GM12873 (cell line): ENCODE measurements around the gene HNRNPA3.

Source experiments
- TF ChIP-seq, protein P1 (sequence below): IDR thresholded peaks from 2 replicates; pipeline ENCODE4 v1.5.1; 2012; ENCODE audit warnings: low read depth, mild to moderate bottlenecking, moderate library complexity, low read length, control low read depth; ENCODE audit not compliant: insufficient read depth; ENCODE audit errors: missing control alignments

The HNRNPA3 gene

DNA sequence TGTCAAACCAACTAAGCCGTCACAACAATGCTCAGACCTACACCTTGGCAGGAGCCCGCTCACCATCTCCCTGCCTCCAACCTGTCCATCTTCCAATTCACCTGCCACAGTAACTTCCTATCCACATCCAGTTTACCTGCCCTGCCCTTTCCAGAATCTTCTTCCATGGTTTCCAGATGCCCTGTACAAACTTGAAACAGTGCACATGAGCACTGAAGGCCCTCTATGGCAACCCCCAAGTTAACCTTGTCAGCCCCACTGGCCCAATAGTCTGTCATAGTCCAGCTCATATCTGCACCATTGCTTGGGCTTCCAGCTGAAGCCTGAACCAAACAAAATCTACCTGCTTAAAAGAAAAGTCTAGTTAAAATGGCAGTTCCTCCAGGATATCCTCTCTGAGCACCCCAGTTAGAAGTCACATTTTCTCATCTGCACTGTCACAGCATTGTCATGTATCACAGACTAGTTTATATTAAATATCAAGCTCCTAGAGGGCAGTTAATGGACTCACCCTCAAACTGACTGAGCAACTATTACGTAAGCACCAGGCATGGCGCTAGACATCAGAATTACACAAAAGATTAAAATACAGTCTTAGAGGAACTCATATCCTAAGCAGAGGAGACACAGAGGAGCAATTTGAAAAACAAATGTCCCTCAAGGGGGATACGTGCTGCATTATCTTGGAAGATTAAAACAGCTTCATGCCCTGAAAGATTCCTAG lies 40.4 kb downstream of the HNRNPA3 start:
- TF ChIP-seq, protein P1, sequence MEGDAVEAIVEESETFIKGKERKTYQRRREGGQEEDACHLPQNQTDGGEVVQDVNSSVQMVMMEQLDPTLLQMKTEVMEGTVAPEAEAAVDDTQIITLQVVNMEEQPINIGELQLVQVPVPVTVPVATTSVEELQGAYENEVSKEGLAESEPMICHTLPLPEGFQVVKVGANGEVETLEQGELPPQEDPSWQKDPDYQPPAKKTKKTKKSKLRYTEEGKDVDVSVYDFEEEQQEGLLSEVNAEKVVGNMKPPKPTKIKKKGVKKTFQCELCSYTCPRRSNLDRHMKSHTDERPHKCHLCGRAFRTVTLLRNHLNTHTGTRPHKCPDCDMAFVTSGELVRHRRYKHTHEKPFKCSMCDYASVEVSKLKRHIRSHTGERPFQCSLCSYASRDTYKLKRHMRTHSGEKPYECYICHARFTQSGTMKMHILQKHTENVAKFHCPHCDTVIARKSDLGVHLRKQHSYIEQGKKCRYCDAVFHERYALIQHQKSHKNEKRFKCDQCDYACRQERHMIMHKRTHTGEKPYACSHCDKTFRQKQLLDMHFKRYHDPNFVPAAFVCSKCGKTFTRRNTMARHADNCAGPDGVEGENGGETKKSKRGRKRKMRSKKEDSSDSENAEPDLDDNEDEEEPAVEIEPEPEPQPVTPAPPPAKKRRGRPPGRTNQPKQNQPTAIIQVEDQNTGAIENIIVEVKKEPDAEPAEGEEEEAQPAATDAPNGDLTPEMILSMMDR = no peak

DNA sequence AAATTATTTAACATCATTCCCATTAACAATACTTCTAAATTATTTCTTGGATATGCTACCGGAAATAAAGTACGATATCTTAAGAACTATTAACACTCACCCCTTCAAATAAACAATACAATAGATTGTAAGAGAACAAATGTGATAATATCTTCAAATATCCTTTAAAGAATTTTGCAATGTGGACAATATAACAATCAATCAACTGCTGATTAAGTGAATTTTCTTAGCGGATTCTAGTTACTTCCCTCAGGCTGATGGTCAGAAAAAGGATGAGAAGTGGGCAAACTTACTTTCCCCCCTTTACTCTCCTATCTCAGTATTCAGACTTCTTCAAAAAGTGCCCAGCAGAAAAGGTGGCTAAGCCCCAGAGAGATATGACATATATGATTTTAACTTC lies 41.1 kb downstream of the HNRNPA3 start:
- TF ChIP-seq, protein P1 = no peak

DNA sequence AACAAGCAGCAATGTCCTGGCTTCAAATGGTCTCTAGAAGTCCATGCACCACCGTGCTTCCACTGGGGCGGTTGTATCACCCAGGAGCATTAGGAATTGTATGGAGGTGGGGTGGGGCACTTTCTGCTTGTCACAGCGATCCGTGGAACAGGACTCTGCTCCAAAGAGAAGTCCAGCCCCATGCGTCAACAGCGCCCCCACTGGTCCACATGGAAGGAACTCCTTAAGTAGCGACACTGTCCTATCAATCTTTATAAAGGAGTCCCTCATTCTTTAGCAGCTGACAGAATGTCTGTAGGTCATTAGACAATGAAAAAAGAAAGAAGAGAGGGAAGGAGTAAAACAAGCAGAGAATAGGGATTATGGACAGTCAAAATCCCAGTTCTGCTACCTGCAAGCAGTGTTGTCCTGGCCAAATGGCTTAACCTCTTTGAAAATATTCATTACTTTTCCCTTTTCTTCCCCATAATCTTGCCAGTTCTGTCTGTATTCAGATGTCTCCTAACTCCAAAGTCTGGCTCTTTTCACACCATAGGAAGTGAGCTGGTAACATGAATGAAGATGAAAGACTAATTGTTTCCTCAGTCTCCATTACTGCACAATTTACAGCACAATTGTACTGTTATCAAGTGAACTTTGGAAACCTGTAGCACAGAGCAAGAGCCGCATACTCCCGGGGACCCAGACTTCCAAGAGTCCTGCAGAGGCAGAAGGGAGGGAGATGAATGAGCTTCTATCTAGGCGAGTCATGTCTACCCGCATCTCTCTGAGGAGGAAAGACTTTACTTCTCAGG lies 42.0 kb downstream of the HNRNPA3 start:
- TF ChIP-seq, protein P1 = peak; percentile 50

DNA sequence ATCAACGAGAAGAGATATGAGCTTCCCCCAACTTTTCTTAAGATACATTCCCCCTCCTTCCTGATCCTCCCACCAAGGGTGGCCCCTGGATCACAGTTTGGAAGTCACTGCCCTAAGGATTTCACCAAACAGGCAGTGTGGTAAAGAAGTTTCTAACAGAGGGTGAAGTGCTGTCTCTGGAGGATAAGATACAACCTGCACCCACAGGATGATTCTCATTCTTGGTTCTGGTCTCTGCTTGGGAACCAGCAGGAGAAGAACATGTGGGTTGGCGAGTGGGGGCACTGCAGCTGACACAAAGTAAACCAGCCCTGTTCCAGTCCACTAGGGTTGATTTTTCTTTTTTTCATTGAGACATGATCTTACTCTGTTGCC lies 42.6 kb downstream of the HNRNPA3 start:
- TF ChIP-seq, protein P1 = no peak

DNA sequence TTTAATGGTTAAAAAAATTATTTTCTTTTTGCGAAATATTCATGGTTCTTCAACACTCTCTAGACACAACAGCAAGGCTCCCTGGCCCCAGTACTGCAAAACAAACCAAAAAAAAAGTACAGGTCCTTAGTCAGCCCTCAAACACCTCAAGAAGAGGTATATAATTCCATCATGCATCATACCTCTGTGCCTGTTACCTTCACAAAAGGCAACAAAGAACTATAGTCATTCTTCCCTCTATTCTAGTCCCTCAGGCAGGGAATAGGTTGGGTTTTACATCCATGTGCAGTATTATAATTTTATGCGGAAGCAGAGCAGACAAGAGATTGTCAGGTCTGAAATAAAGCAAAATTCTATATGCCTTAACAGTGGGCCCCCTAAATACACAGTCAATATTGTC lies 43.4 kb downstream of the HNRNPA3 start:
- TF ChIP-seq, protein P1 = no peak

DNA sequence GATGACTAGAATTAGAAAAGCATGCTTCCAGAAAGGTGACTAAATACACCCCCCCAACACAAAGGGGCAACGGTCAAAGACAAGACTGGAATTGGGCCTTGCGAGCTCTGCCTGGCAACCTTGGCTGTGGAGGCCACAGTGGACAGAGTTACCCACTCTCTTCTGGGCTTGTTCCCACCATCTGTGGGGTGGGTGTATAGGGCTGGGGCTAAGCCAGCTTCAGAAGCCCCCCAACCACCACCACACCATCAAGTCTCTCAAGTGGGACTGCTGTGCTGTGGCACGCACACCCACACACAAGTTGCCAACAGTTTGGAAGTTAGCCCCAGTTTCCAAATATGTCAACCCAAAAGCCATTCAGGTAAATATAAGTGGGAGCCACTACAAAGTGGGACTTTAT lies 44.1 kb downstream of the HNRNPA3 start:
- TF ChIP-seq, protein P1 = no peak

DNA sequence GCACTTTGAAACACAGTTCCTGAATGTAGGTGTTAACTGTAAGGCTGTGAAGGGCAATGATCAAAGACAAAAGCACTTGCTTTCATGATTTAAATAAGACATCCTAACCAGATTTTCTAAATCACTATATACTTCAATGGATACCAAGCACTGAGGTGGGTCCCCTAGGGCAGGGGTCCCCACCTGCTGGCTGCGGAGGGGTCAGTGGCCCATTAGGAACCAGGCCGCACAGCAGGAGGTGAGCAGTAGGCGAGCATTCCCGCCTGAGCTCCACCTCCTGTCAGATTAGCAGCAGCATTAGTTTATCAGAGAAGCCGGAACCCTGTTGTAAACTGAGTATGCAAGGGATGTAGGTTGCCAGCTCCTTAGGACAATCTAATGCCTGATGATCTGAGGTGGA lies 44.9 kb downstream of the HNRNPA3 start:
- TF ChIP-seq, protein P1 = no peak
